GM23338 (cell line): ENCODE results near the gene NHSL1. TPM values are rescaled to one million over a fixed set of nuclear protein-coding genes. Genes with fewer than 3 reads are reported as not detected.
A peak's percentile ranks its signal among the peaks of the same experiment; 100 is the strongest.

Experiments used
- ATAC-seq: fragments of 200-7000 bp; cut with Tn5 transposase; 3 replicates; pipeline ENCODE4 v1.9.1; 2020
- DNase-seq: peaks from one replicate; pipeline ENCODE4 v3.0.0-alpha.2; 2015; ENCODE audit warnings: low spot score
- H2AFZ ChIP-seq: fragments of 200-600 bp; sonication (generic); 2 replicates; pipeline ENCODE4 v1.8.0; 2016; ENCODE audit warnings: antibody characterized with exemption, mild to moderate bottlenecking, moderate library complexity
- H3F3A ChIP-seq: fragments of 200-600 bp; sonication (generic); replicated peaks from 2 replicates; pipeline ENCODE4 v1.8.0; 2017; ENCODE audit warnings: antibody characterized with exemption, mixed run types, low read depth
- H3K27ac ChIP-seq: fragments of 200-600 bp; sonication (generic); 2 replicates; pipeline ENCODE4 v1.6.1; 2016; ENCODE audit warnings: low read depth
- H3K27me3 ChIP-seq: fragments of 200-600 bp; sonication (generic); 2 replicates; pipeline ENCODE4 v1.8.0; 2016; ENCODE audit warnings: mild to moderate bottlenecking, mixed run types, moderate library complexity; ENCODE audit not compliant: insufficient read depth
- H3K36me3 ChIP-seq: fragments of 200-600 bp; sonication (generic); 2 replicates; pipeline ENCODE4 v1.8.0; 2016; ENCODE audit warnings: mild to moderate bottlenecking; ENCODE audit not compliant: insufficient read depth
- H3K4me1 ChIP-seq: fragments of 200-600 bp; sonication (generic); 2 replicates; pipeline ENCODE4 v1.8.0; 2016; ENCODE audit warnings: mild to moderate bottlenecking, moderate library complexity; ENCODE audit not compliant: insufficient read depth
- H3K4me2 ChIP-seq: fragments of 200-600 bp; sonication (generic); 2 replicates; pipeline ENCODE4 v1.7.1; 2017; ENCODE audit warnings: mixed run types
- H3K4me3 ChIP-seq: fragments of 200-600 bp; sonication (generic); 2 replicates; pipeline ENCODE4 v1.6.1; 2016; ENCODE audit warnings: mixed run types
- H3K79me2 ChIP-seq: fragments of 200-600 bp; sonication (generic); replicated peaks from 2 replicates; pipeline ENCODE4 v1.8.0; 2017; ENCODE audit warnings: mild to moderate bottlenecking; ENCODE audit not compliant: insufficient read depth
- H3K9me2 ChIP-seq: fragments of 200-600 bp; sonication (generic); 2 replicates; pipeline ENCODE4 v1.8.0; 2017; ENCODE audit not compliant: insufficient read depth
- H4K20me1 ChIP-seq: fragments of 200-600 bp; sonication (generic); replicated peaks from 2 replicates; pipeline ENCODE4 v1.8.0; 2017; ENCODE audit warnings: mild to moderate bottlenecking; ENCODE audit not compliant: insufficient read depth
- H3K27ac Mint-ChIP-seq: 2 replicates; pipeline ENCODE4 v1.8.0; 2020; ENCODE audit warnings: inconsistent platforms, mild to moderate bottlenecking, moderate library complexity, mixed read lengths
- H3K27me3 Mint-ChIP-seq: 3 replicates; pipeline ENCODE4 v1.8.0; 2022; ENCODE audit warnings: low read depth, mild to moderate bottlenecking, moderate library complexity, mixed read lengths, inconsistent platforms; ENCODE audit not compliant: insufficient read depth, poor library complexity
- H3K36me3 Mint-ChIP-seq: 3 replicates; pipeline ENCODE4 v1.8.0; 2021; ENCODE audit warnings: low read depth, mild to moderate bottlenecking, inconsistent platforms, moderate library complexity, mixed read lengths
- H3K4me1 Mint-ChIP-seq: 3 replicates; pipeline ENCODE4 v1.8.0; 2020; ENCODE audit warnings: mild to moderate bottlenecking, inconsistent platforms, mixed read lengths
- H3K4me3 Mint-ChIP-seq: 3 replicates; pipeline ENCODE4 v1.8.0; 2021; ENCODE audit warnings: moderate library complexity, mild to moderate bottlenecking, inconsistent platforms, mixed read lengths
- H3K9me3 Mint-ChIP-seq: 3 replicates; pipeline ENCODE4 v1.8.0; 2020; ENCODE audit warnings: moderate library complexity, mild to moderate bottlenecking, inconsistent platforms, mixed read lengths
- EZH2 ChIP-seq: fragments of 200-600 bp; sonication (generic); IDR thresholded peaks from one replicate; pipeline ENCODE4 v1.8.0; 2017; ENCODE audit warnings: antibody characterized with exemption, mild to moderate bottlenecking, low read depth; ENCODE audit not compliant: unreplicated experiment
- JUNB ChIP-seq: IDR thresholded peaks from one replicate; pipeline ENCODE4 v1.6.1; 2016; ENCODE audit warnings: antibody characterized with exemption; ENCODE audit not compliant: unreplicated experiment
- NANOG ChIP-seq: IDR thresholded peaks from 2 replicates; pipeline ENCODE4 v1.6.1; 2016; ENCODE audit warnings: antibody characterized with exemption, borderline replicate concordance
- POLR2AphosphoS5 ChIP-seq: IDR thresholded peaks from 2 replicates; pipeline ENCODE4 v1.6.1; 2016; ENCODE audit warnings: antibody characterized with exemption, low read depth
- STAT1 ChIP-seq: IDR thresholded peaks from one replicate; pipeline ENCODE4 v1.6.1; 2016; ENCODE audit warnings: antibody characterized with exemption; ENCODE audit not compliant: unreplicated experiment
- polyA plus RNA-seq: library from polyadenylated mRNA; unstranded; fragments of >200 nt; fragmentation: Nextera tagmentation; extraction: Ambion mirVana; gene quantifications from 2 replicates; pipeline ENCODE4 v1.2.1, GENCODE V29; 2016
- total RNA-seq: library from RNA; depleted of rRNA; stranded (reverse); fragments of >200 nt; shearing (Covaris generic); gene quantifications from 2 replicates; pipeline ENCODE4 v1.2.3, GENCODE V29; 2014
- TF ChIP-seq, protein P1 (sequence below): IDR thresholded peaks from one replicate; pipeline ENCODE4 v1.6.1; 2018; ENCODE audit warnings: antibody characterized with exemption; ENCODE audit not compliant: unreplicated experiment
- TF ChIP-seq, protein P2 (sequence below), 2 experiments: fragments of 200-600 bp in 1 of 2; sonication (generic) in 1 of 2; conservative IDR thresholded peaks; 2 replicates each; pipeline versions ENCODE4 v1.5.1 to v1.6.1; 2016 to 2017; ENCODE audit warnings: antibody characterized with exemption in 2 of 2, low read depth in 2 of 2, mild to moderate bottlenecking in 2 of 2, moderate library complexity in 1 of 2
- TF ChIP-seq, protein P3 (sequence below): IDR thresholded peaks from 2 replicates; pipeline ENCODE4 v1.6.1; 2016; ENCODE audit warnings: antibody characterized with exemption

NHSL1 gene
- total and polyA plus RNA-seq, 2 experiments from 2014 or later: 11.2 to 24.5 TPM

DNA sequence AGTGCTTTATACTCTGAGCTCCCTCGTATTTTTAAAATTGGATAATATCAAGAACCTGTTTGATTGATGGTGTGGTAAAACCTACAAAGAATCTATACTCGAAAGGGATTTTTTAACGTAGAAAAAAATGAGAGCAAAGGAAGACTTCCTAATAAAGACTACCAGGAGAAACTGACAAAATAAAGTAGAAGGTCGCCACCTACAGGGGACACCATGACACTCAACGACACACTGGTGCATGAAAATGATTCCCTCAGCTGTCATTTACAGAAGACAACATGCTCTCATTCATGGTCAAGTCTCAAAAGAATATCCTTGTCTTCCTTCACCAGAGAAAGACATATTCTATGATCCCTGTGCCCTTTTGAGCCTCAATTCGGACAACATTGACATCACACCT lies 10.1 kb upstream of the NHSL1 start:
- no peaks in the 10 kb centered on the region for H3K36me3 ChIP-seq
- Mint-ChIP-seq H3K36me3 (no peaks in the 10 kb centered on the region), H3K4me3 (no peak overlapping the region), H3K4me1 (peaks cover 41% of the 10 kb centered on the region), H3K9me3 (no peaks in the 10 kb centered on the region), H3K27me3 (no peaks in the 10 kb centered on the region), H3K27ac (no peak overlapping the region)
- H3K4me3 ChIP-seq: no peak overlapping the region
- peaks cover 27% of the 10 kb centered on the region for H3K4me1 ChIP-seq
- no peak overlapping the region for H3K27ac ChIP-seq
- ATAC-seq (peak; percentile 58), DNase-seq (peak; percentile 71)
- no peak overlapping the region for H3K4me2 ChIP-seq
- H3K9me2 ChIP-seq: no peaks in the 10 kb centered on the region
- TF ChIP-seq, protein P1, sequence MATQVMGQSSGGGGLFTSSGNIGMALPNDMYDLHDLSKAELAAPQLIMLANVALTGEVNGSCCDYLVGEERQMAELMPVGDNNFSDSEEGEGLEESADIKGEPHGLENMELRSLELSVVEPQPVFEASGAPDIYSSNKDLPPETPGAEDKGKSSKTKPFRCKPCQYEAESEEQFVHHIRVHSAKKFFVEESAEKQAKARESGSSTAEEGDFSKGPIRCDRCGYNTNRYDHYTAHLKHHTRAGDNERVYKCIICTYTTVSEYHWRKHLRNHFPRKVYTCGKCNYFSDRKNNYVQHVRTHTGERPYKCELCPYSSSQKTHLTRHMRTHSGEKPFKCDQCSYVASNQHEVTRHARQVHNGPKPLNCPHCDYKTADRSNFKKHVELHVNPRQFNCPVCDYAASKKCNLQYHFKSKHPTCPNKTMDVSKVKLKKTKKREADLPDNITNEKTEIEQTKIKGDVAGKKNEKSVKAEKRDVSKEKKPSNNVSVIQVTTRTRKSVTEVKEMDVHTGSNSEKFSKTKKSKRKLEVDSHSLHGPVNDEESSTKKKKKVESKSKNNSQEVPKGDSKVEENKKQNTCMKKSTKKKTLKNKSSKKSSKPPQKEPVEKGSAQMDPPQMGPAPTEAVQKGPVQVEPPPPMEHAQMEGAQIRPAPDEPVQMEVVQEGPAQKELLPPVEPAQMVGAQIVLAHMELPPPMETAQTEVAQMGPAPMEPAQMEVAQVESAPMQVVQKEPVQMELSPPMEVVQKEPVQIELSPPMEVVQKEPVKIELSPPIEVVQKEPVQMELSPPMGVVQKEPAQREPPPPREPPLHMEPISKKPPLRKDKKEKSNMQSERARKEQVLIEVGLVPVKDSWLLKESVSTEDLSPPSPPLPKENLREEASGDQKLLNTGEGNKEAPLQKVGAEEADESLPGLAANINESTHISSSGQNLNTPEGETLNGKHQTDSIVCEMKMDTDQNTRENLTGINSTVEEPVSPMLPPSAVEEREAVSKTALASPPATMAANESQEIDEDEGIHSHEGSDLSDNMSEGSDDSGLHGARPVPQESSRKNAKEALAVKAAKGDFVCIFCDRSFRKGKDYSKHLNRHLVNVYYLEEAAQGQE: no peak
- no peak for TF ChIP-seq JUNB
- TF ChIP-seq, protein P2, sequence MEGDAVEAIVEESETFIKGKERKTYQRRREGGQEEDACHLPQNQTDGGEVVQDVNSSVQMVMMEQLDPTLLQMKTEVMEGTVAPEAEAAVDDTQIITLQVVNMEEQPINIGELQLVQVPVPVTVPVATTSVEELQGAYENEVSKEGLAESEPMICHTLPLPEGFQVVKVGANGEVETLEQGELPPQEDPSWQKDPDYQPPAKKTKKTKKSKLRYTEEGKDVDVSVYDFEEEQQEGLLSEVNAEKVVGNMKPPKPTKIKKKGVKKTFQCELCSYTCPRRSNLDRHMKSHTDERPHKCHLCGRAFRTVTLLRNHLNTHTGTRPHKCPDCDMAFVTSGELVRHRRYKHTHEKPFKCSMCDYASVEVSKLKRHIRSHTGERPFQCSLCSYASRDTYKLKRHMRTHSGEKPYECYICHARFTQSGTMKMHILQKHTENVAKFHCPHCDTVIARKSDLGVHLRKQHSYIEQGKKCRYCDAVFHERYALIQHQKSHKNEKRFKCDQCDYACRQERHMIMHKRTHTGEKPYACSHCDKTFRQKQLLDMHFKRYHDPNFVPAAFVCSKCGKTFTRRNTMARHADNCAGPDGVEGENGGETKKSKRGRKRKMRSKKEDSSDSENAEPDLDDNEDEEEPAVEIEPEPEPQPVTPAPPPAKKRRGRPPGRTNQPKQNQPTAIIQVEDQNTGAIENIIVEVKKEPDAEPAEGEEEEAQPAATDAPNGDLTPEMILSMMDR (conservative IDR thresholded peaks at IDR 0.05; ENCODE audit: low read depth in 2 of 2): peak; percentile 87 to 89
- H3F3A ChIP-seq: no peaks in the 10 kb centered on the region
- H3K27me3 ChIP-seq: no peaks in the 10 kb centered on the region
- H3K79me2 ChIP-seq: peaks cover 20% of the 10 kb centered on the region
- H2AFZ ChIP-seq: no peak overlapping the region
- no peaks in the 10 kb centered on the region for H4K20me1 ChIP-seq

DNA sequence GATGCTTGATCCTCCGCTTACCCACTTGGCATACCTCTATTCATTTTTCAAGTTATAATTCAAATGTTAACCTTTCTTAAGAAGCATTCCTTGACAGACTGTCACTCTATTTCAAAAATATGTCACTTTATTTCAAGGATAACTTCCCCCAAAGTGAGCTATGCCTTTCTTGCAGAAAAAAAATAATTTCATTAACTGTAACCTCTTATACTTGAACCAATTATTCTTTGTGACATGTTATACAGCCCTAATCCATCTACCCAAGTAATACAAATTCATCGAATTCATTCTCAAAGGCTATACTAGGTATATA lies 9.3 kb upstream of the NHSL1 start:
- no peaks in the 10 kb centered on the region for H3K36me3 Mint-ChIP-seq
- H3K4me2 ChIP-seq: no peak overlapping the region
- H4K20me1 ChIP-seq: no peaks in the 10 kb centered on the region
- H2AFZ ChIP-seq: no peak overlapping the region
- H3K36me3 ChIP-seq: no peaks in the 10 kb centered on the region
- DNase-seq (no peak), ATAC-seq (no peak)
- H3K9me2 ChIP-seq: no peaks in the 10 kb centered on the region
- H3K27ac Mint-ChIP-seq: no peak overlapping the region
- H3K9me3 Mint-ChIP-seq: no peaks in the 10 kb centered on the region
- H3K27me3 ChIP-seq: no peaks in the 10 kb centered on the region
- H3K4me1 ChIP-seq: peaks cover 28% of the 10 kb centered on the region
- no peak overlapping the region for H3K4me3 ChIP-seq
- peaks cover 20% of the 10 kb centered on the region for H3K79me2 ChIP-seq
- H3K4me1 Mint-ChIP-seq: peaks cover 45% of the 10 kb centered on the region
- no peak overlapping the region for H3K4me3 Mint-ChIP-seq
- no peaks in the 10 kb centered on the region for H3F3A ChIP-seq
- no peaks in the 10 kb centered on the region for H3K27me3 Mint-ChIP-seq
- no peak overlapping the region for H3K27ac ChIP-seq
- TF ChIP-seq, protein P2 (conservative IDR thresholded peaks at IDR 0.05; ENCODE audit: low read depth in 2 of 2): no peak
- TF ChIP-seq EZH2 (no peak), NANOG (no peak), JUNB (no peak), POLR2AphosphoS5 (no peak), STAT1 (no peak)
- TF ChIP-seq, protein P1: no peak
- TF ChIP-seq, protein P3, sequence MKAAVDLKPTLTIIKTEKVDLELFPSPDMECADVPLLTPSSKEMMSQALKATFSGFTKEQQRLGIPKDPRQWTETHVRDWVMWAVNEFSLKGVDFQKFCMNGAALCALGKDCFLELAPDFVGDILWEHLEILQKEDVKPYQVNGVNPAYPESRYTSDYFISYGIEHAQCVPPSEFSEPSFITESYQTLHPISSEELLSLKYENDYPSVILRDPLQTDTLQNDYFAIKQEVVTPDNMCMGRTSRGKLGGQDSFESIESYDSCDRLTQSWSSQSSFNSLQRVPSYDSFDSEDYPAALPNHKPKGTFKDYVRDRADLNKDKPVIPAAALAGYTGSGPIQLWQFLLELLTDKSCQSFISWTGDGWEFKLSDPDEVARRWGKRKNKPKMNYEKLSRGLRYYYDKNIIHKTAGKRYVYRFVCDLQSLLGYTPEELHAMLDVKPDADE: no peak
